HepG2 (cell line): ENCODE results near the gene SCAF11. TPM values are rescaled to one million over a fixed set of nuclear protein-coding genes. Genes with fewer than 3 reads are reported as not detected.

Experiments
- HMGXB4 ChIP-seq, 2 experiments: sonication (generic) in 1 of 2; formaldehyde crosslinking in 1 of 2; IDR thresholded peaks; 2 replicates each; pipeline versions ENCODE4 v1.4.0 to v1.6.1; 2018 to 2020; ENCODE audit warnings: missing genetic modification reagents in 2 of 2, borderline replicate concordance in 1 of 2, low read depth in 1 of 2, mild to moderate bottlenecking in 1 of 2, missing biosample characterization in 1 of 2
- HNF4G ChIP-seq, 2 experiments: sonication (generic) in 1 of 2; formaldehyde crosslinking in 1 of 2; IDR thresholded peaks; 2 replicates each; pipeline versions ENCODE4 v1.4.0 to v1.6.1; 2011 to 2020; ENCODE audit warnings: borderline replicate concordance in 2 of 2, low read depth in 2 of 2, mild to moderate bottlenecking in 2 of 2, low read length in 1 of 2, missing genetic modification reagents in 1 of 2, moderate library complexity in 1 of 2
- KDM5A ChIP-seq: fragments of 200-600 bp; sonication (generic); IDR thresholded peaks from 2 replicates; pipeline ENCODE4 v1.7.0; 2018; ENCODE audit warnings: antibody characterized with exemption, mild to moderate bottlenecking, low read length, borderline replicate concordance
- PHF8 ChIP-seq: sonication (generic); formaldehyde crosslinking; IDR thresholded peaks from 2 replicates; pipeline ENCODE4 v1.5.0; 2020; ENCODE audit warnings: missing genetic modification reagents
- POLR2AphosphoS5 ChIP-seq: IDR thresholded peaks from 2 replicates; pipeline ENCODE4 v1.6.1; 2012; ENCODE audit warnings: low read depth, low read length
- PRDM15 ChIP-seq: sonication (generic); formaldehyde crosslinking; IDR thresholded peaks from 2 replicates; pipeline ENCODE4 v1.4.0; 2020; ENCODE audit warnings: missing genetic modification reagents
- SMAD9 ChIP-seq: sonication (generic); formaldehyde crosslinking; IDR thresholded peaks from 2 replicates; pipeline ENCODE4 v1.5.1; 2020; ENCODE audit warnings: mild to moderate bottlenecking, missing genetic modification reagents
- ZHX2 ChIP-seq, 2 experiments: sonication (generic) in 1 of 2; formaldehyde crosslinking in 1 of 2; IDR thresholded peaks; 2 replicates each; pipeline versions ENCODE4 v1.6.1 to v1.9.0; 2014 to 2022; ENCODE audit warnings: antibody characterized with exemption in 1 of 2, borderline replicate concordance in 1 of 2, inconsistent platforms in 1 of 2, low read depth in 1 of 2, missing genetic modification reagents in 1 of 2
- ZNF557 ChIP-seq: sonication (generic); formaldehyde crosslinking; IDR thresholded peaks from 2 replicates; pipeline ENCODE4 v1.4.0; 2020; ENCODE audit warnings: missing genetic modification reagents
- ZNF597 ChIP-seq: sonication (generic); formaldehyde crosslinking; IDR thresholded peaks from 2 replicates; pipeline ENCODE4 v1.5.0; 2020; ENCODE audit warnings: missing genetic modification reagents
- ZNF784 ChIP-seq: sonication (generic); formaldehyde crosslinking; IDR thresholded peaks from 2 replicates; pipeline ENCODE4 v1.5.1; 2020; ENCODE audit warnings: missing genetic modification reagents, mild to moderate bottlenecking, borderline replicate concordance
- ZNF883 ChIP-seq: sonication (generic); formaldehyde crosslinking; IDR thresholded peaks from 2 replicates; pipeline ENCODE4 v1.5.1; 2020; ENCODE audit warnings: mild to moderate bottlenecking, missing genetic modification reagents; ENCODE audit errors: not compliant biosample characterization
- polyA plus RNA-seq, 8 experiments: library from polyadenylated mRNA; depleted of rRNA in 3 of 8; stranded (reverse) in 7 of 8; unstranded in 1 of 8; fragments of >200 nt; fragmentation: Illumina TruSeq in 4 of 8; extraction: Trizol in 4 of 8; gene quantifications; 2 replicates each; pipeline versions ENCODE4 v1.2.1 to v1.2.3, GENCODE V29; 2011 to 2016; ENCODE audit warnings: low read depth in 4 of 8, missing spikeins in 1 of 8, mixed read lengths in 1 of 8; ENCODE audit not compliant: insufficient read depth in 1 of 8
- total RNA-seq, 5 experiments: library from RNA; depleted of rRNA; stranded (reverse); fragments of >200 nt; fragmentation: Illumina TruSeq; extraction: Trizol; gene quantifications; 2 replicates each; pipeline ENCODE4 v1.2.3, GENCODE V29; 2016; ENCODE audit warnings: low read depth in 1 of 5

SCAF11 gene
- total and polyA plus RNA-seq, 2 of the 13 experiments (the other 11 are each of a cell fraction or from before 2014, with no cell fraction given): 26.9 to 38.3 TPM

- peak; percentile 39; the same call in 1 of the 2 replicates for TF ChIP-seq PRDM15 (CRISPR knock-in tag)
- TF ChIP-seq ZHX2 (IDR thresholded peaks at IDR 0.05; ENCODE audit: low read depth): no peak
- TF ChIP-seq ZHX2 (CRISPR knock-in tag; IDR thresholded peaks at IDR 0.05; ENCODE audit: borderline replicate concordance): no peak
- TF ChIP-seq SMAD9 (CRISPR knock-in tag): 0 out of 2 replicates have a peak, but pooled peaks have one; percentile 26
- TF ChIP-seq ZNF557: 0 out of 2 replicates have a peak, but pooled peaks have one; percentile 69
- TF ChIP-seq PHF8 (CRISPR knock-in tag): peak; percentile 77
- TF ChIP-seq HMGXB4 (CRISPR knock-in tag; IDR thresholded peaks at IDR 0.05; ENCODE audit: borderline replicate concordance in 1 of 2, low read depth in 1 of 2): peak; percentile 45 to 70; a peak in 3 of 4 replicates
- TF ChIP-seq ZNF597 (CRISPR knock-in tag): no peak
- peak; percentile 58; the same call in 1 of the 2 replicates for TF ChIP-seq KDM5A
- peak; percentile 38 for TF ChIP-seq HNF4G (IDR thresholded peaks at IDR 0.05; ENCODE audit: borderline replicate concordance, low read depth, low read length)
- TF ChIP-seq HNF4G (CRISPR knock-in tag; IDR thresholded peaks at IDR 0.05; ENCODE audit: borderline replicate concordance, low read depth): no peak
- TF ChIP-seq ZNF883 (CRISPR knock-in tag): peak; percentile 73
- TF ChIP-seq ZNF784 (CRISPR knock-in tag): 0 out of 2 replicates have a peak, but pooled peaks have one; percentile 30
- peak; percentile 60 for TF ChIP-seq POLR2AphosphoS5
These were observed 480 bp downstream of the SCAF11 start (continued) for GRCh38 chr12:45989721-45990467.
